Choroid plexus epithelial cell (primary cell): Measurements from ENCODE around the gene GABRA6.

Experiments
- DNase-seq: peaks from one replicate; pipeline ENCODE4 v3.0.0-alpha.2; 2010; ENCODE audit warnings: low read depth
- H3K4me3 ChIP-seq: 2 replicates; pipeline ENCODE4 v1.5.1; 2011; ENCODE audit warnings: low read depth, mild to moderate bottlenecking, control low read depth, low read length, moderate library complexity
- CTCF ChIP-seq: conservative IDR thresholded peaks from 2 replicates; pipeline ENCODE4 v1.5.1; 2011; ENCODE audit warnings: low read depth, mild to moderate bottlenecking, control low read depth, inconsistent platforms, low read length, moderate library complexity

GABRA6 gene

GRCh38 chr5:161707382-161707781 lies 21.9 kb downstream of the GABRA6 start:
- no peak for TF ChIP-seq CTCF
- no peak overlapping the region for H3K4me3 ChIP-seq
- no peak for DNase-seq

GRCh38 chr5:161709239-161709638 lies 23.7 kb downstream of the GABRA6 start:
- H3K4me3 ChIP-seq: no peak overlapping the region
- no peak for TF ChIP-seq CTCF
- DNase-seq: no peak

GRCh38 chr5:161713042-161713441 lies 27.5 kb downstream of the GABRA6 start:
- DNase-seq: no peak
- no peak for TF ChIP-seq CTCF
- H3K4me3 ChIP-seq: no peak overlapping the region

- no peak for DNase-seq
- H3K4me3 ChIP-seq: no peak overlapping the region
- TF ChIP-seq CTCF: no peak
Observed at GRCh38 chr5:161719157-161719556, 33.6 kb downstream of the GABRA6 start.

- TF ChIP-seq CTCF: no peak
- DNase-seq: no peak
- H3K4me3 ChIP-seq: no peak overlapping the region
Observed at GRCh38 chr5:161720460-161720859, 34.9 kb downstream of the GABRA6 start.

GRCh38 chr5:161734741-161735140 lies 49.2 kb downstream of the GABRA6 start:
- no peak for DNase-seq
- no peak overlapping the region for H3K4me3 ChIP-seq
- no peak for TF ChIP-seq CTCF

GRCh38 chr5:161740433-161740832 lies 54.9 kb downstream of the GABRA6 start:
- no peak overlapping the region for H3K4me3 ChIP-seq
- no peak for TF ChIP-seq CTCF

More at GRCh38 chr5:161740433-161740832, 54.9 kb downstream of the GABRA6 start:
- no peak for DNase-seq
